ENCODE results near the gene ANG. TPM values are rescaled to one million over a fixed set of nuclear protein-coding genes. Genes with fewer than 3 reads are reported as not detected.

The ANG gene
- total RNA-seq, 1 experiment from 2014 or later: 3.2 TPM

DNA sequence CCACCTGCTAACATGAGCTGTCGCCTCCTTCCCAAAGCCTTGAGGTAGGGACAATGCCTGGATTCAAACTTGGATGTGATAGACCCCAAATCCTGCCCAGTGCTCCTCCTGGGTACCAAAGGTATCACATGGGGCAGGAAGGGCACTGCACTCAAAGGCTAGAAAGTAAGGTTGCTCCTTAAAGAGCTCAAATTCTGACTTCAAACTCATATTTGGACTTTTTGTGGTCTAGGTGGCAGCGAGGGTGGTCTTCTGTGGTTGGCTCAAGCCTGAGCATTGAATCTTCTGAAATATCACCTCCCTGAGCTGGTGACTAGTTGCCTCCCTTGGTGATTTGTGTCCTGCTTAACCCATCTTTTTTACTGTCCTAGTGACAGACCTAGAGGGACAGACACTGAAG lies 12.5 kb upstream of the ANG start:
- Mint-ChIP-seq H3K36me3 (ENCODE audit: insufficient read depth in 1 of 3, low read depth in 3 of 3) (no peaks in the 10 kb centered on the region), H3K27ac (no peak overlapping the region)

More for the DNA sequence above, 12.5 kb upstream of the ANG start:
- no peak overlapping the region for H2BK120ac ChIP-seq (ENCODE audit: low read depth, low read length, poor library complexity, severe bottlenecking)
- H2BK12ac ChIP-seq (ENCODE audit: insufficient read length, low read depth, low read length): no peak overlapping the region
- Mint-ChIP-seq H3K4me3 (no peak overlapping the region), H3K27me3 (ENCODE audit: low read depth) (peaks cover 5% of the 10 kb centered on the region), H3K9me3 (no peaks in the 10 kb centered on the region), H3K4me1 (peaks cover 18% of the 10 kb centered on the region in 2 experiments)
- no peak overlapping the region for H3K9ac ChIP-seq (ENCODE audit: extremely low read depth, insufficient read length, low read length)
- H3K79me1 ChIP-seq (ENCODE audit: insufficient read depth, low read depth, low read length, poor library complexity, severe bottlenecking): no peaks in the 10 kb centered on the region
- H2BK5ac ChIP-seq (ENCODE audit: insufficient read length, low read length): no peak overlapping the region
- no peak overlapping the region for H2BK15ac ChIP-seq (ENCODE audit: low read depth, low read length)
- H2BK20ac ChIP-seq (ENCODE audit: low read depth, low read length, poor library complexity, severe bottlenecking): no peak overlapping the region
- no peak overlapping the region for H4K8ac ChIP-seq (replicated peaks; ENCODE audit: insufficient read length, low read depth, low read length)
- H3K4ac ChIP-seq (ENCODE audit: low read depth, low read length): no peak overlapping the region
- no peaks in the 10 kb centered on the region for H4K20me1 ChIP-seq (ENCODE audit: control insufficient read depth, insufficient read depth, insufficient read length)
- DNase-seq: no peak
- H3K79me2 ChIP-seq (ENCODE audit: insufficient read depth, low read length): no peaks in the 10 kb centered on the region
- H3K14ac ChIP-seq (ENCODE audit: insufficient read depth, low read length): no peak overlapping the region
- no CpG with 5 or more reads among the region's 2 CpGs for WGBS (ENCODE audit: extremely low coverage, insufficient read length, low lambda C conversion rate)
- no peak overlapping the region for H2AFZ ChIP-seq (ENCODE audit: low read length)
- no peak overlapping the region for H2AK5ac ChIP-seq (ENCODE audit: insufficient read length, low read length)
- H3K9me3 ChIP-seq (ENCODE audit: control insufficient read depth, low read depth, low read length): no peaks in the 10 kb centered on the region
- H3K27ac ChIP-seq (ENCODE audit: insufficient read length, low read depth, low read length): no peak overlapping the region
- TF ChIP-seq, protein P1, sequence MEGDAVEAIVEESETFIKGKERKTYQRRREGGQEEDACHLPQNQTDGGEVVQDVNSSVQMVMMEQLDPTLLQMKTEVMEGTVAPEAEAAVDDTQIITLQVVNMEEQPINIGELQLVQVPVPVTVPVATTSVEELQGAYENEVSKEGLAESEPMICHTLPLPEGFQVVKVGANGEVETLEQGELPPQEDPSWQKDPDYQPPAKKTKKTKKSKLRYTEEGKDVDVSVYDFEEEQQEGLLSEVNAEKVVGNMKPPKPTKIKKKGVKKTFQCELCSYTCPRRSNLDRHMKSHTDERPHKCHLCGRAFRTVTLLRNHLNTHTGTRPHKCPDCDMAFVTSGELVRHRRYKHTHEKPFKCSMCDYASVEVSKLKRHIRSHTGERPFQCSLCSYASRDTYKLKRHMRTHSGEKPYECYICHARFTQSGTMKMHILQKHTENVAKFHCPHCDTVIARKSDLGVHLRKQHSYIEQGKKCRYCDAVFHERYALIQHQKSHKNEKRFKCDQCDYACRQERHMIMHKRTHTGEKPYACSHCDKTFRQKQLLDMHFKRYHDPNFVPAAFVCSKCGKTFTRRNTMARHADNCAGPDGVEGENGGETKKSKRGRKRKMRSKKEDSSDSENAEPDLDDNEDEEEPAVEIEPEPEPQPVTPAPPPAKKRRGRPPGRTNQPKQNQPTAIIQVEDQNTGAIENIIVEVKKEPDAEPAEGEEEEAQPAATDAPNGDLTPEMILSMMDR (conservative IDR thresholded peaks at IDR 0.05): no peak
- no peak overlapping the region for H3T11ph ChIP-seq (ENCODE audit: low read length)
- no peaks in the 10 kb centered on the region for H3K27me3 ChIP-seq (ENCODE audit: insufficient read depth, low read length)
- no peak overlapping the region for H4K91ac ChIP-seq (ENCODE audit: insufficient read length, low read depth, low read length)
- peaks cover 5% of the 10 kb centered on the region for H3K23me2 ChIP-seq (ENCODE audit: insufficient read length, low read depth, low read length, poor library complexity, severe bottlenecking)
- no peak overlapping the region for H3K4me2 ChIP-seq (ENCODE audit: insufficient read depth, insufficient read length, low read length)
- no peak overlapping the region for H4K5ac ChIP-seq (ENCODE audit: insufficient read length, low read depth, low read length)
- H3K23ac ChIP-seq (ENCODE audit: insufficient read length, low read depth, low read length): no peak overlapping the region
- no peak overlapping the region for H3K56ac ChIP-seq (ENCODE audit: insufficient read length, low read depth, low read length)
- H3K18ac ChIP-seq (ENCODE audit: insufficient read length, low read depth, low read length): no peak overlapping the region
- peaks cover 2% of the 10 kb centered on the region; the same call in 1 of the 2 replicates for H3K4me1 ChIP-seq (ENCODE audit: insufficient read depth, low read length)

Data from H9 (cell line).